GM18502 (cell line): ENCODE measurements around the gene HEPHL1.

ENCODE experiments used
- ATAC-seq: cut with Tn5 transposase; IDR thresholded peaks from one replicate; pipeline ENCODE4 v1.9.1; 2021; ENCODE audit warnings: mild to moderate bottlenecking; ENCODE audit not compliant: unreplicated experiment, poor library complexity

HEPHL1 gene

DNA sequence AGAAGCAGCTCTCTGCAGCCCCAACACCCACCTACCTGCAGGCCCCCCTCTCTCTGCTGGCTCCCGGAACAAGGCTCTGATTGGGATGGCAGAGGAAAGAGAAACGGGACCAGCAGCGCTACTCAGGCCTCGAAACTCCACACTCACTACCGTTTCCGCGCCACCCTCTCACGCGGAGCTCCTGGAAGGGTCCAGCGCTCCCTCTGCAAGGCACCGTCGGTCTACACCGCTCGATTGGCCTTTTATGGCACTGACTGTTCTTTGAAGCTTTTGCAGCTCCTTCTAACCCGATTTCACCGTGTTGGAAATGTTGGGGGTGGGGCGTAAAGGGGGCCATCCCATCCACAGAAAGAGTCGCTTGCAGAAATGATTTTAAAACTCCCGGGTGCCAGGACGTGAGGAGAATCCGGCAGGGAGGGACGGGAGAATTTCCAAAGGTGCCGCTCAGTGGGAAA is 107.2 kb downstream of the HEPHL1 start:
- ATAC-seq, result peak; percentile 26

- ATAC-seq, result peak; percentile 91
These were observed 107.8 kb downstream of the HEPHL1 start, which contains the start of gene PANX1 for GRCh38 chr11:94128746-94129511. TSS of gene PANX1 (plus strand) at chr11:94128841. CDS start at chr11:94129313, 472 bp downstream.

- ATAC-seq, result no peak
These were observed 108.6 kb downstream of the HEPHL1 start for GRCh38 chr11:94129512-94130297.

DNA sequence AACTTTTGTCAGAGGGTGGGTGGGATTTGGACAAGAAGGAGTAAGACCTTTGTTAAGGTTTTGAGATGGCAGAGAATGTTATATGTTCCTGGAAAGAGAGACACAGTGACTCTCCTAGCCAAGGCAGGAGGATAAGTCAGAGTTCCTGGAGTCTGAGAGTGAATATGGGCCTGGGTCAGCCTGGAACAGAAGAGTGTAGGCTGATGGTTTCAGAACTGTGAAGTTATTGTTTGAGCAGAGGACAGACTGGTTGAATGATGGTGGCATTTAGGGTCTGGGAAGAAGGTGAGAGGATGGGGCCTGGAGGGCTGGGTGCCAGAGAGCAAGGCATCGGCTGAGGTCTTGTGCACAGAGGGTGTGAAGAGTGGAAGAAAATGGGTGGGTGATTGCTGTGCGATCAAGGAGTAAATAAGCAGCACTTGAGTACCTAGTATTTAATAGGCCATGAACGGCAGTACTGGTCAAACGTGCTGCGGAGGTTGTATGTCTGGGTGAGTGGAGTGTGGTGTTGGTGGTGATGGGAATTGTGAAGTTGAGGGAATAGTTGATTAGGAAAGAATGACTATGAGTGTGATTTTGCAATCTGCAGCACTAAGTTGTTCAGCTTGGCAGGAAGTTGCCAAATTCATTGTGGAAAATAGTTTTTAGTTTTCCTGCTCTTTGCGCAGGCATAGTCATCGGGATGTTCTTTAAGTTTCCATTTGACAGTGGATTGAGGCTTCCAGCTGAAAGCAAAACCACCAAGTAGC is 109.3 kb downstream of the HEPHL1 start:
- no peak for ATAC-seq

DNA sequence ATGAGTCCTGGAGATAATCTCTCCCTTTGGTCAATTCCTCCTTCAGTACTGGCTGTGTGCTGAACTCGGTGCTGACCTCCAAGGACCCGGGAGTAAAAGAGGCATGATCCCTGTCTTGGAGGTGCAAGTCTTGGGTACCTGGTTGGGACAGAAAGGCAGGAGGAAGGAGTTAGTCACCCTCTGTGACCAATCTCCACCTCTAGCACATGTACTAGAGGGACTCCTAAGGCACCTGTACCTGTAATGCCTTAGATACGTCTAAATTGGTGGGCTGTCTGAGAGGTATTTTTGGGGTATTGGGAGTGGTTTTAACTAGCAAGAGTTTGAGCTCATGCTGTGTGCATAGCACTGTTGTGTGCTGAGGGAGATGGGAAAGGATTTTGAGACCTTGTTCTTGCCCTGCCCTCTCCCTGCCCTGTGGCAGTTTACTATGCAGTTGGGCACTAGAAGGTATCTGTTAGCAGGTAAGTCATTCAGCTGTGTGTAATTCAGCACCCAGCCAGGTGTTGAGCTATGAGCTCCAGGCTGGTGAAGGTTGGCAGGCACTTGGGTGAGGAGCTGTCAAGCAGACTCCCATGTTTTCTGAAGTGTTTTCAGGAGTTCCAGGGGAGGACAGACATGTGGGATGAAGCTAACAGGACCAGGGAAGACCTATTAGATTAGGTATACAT is 110.0 kb downstream of the HEPHL1 start:
- no peak for ATAC-seq

- ATAC-seq, result no peak
These were observed 110.6 kb downstream of the HEPHL1 start for GRCh38 chr11:94131718-94132115.

DNA sequence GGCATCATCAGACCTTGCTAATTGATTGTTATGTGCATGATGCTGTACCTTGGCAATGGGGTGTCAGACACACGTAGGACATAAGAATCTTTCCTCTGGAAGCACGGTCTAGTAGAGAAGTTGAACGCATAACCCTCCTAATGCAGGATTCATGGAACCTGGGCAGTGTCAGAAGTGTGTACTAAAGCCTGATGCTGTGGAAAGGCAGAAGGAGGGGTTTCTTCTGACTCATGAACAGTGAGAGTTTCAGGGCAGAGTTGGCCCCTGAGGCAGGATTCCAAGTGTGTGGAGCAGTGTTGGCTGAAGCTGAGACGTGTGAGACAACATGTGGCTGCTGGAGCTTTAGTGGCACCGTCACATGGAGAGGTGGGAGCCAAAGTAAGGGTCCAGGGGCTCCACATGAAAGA is 111.0 kb downstream of the HEPHL1 start:
- no peak for ATAC-seq

DNA sequence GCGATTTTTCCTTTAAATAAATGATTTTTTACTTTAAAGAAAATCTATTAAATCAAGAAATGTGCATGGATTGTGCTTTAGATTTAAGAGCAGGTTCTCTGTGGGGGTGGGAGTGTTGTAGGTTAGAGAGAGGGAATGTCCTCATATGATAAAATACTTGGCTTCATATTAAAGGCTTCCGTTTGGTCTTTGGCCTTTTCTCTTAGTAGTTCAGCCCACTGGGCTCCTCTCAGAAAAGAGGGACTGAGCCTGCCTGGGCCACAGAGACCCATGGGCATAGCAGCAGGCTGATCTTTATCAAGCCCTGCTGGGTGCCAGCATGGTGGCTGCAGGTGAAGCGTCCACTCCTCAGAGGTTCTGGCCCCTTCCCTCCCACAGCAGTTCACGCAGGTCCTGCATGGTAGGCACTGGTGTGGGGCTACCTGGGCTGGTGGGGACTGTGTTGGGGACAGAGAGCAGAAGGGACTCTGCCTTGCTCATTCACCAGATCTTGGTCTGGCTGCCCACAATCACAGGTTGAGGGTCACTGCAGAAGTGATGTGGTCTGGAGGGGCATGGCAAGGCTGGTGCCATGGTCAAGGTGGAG is 111.8 kb downstream of the HEPHL1 start:
- ATAC-seq, result no peak

GRCh38 chr11:94133752-94134151 is 112.6 kb downstream of the HEPHL1 start:
- no peak for ATAC-seq

- peak; percentile 68 for ATAC-seq
These were observed 113.7 kb downstream of the HEPHL1 start for GRCh38 chr11:94134651-94135512.

GRCh38 chr11:94139416-94139815 is 118.3 kb downstream of the HEPHL1 start:
- ATAC-seq, result no peak

- ATAC-seq, result no peak
These were observed 119.1 kb downstream of the HEPHL1 start for GRCh38 chr11:94140154-94140655.

DNA sequence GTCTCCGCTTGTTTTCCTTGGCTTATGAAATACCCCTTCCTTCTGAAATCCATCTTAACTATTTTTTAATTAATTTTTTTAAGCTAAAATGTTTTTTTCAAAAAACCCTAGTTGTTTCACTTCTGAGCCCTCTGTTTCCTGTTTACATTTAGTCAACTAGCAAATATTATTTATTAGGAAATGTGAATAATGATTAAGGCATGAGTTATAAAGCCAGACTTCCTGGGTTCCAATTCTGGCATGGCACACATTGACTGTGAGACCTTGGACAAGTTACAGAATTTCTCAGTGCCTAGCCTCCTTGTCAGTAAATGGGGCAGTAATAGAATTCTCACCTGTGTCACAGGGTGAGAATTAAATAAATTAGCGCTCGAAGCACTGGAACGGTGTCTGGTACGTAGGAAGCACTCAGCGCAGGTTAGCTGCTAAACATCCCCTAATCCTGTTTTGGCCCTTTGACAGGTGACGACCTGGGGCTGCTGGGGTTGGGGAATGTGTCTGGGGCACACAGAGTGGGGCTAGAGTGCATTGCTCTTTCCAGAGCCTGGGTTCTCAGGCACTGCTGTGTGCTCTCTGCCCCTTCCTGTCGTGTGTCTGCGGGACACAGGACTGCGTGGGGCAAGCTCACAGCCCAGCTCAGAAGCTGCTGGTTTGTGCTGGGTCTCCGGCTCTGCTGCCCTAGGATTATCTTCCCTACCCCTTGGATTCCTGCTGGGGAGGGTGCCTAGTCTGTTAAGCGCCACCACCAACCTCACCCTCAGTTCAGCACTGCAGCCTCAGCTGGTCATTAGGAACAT is 120.6 kb downstream of the HEPHL1 start:
- ATAC-seq, result no peak

DNA sequence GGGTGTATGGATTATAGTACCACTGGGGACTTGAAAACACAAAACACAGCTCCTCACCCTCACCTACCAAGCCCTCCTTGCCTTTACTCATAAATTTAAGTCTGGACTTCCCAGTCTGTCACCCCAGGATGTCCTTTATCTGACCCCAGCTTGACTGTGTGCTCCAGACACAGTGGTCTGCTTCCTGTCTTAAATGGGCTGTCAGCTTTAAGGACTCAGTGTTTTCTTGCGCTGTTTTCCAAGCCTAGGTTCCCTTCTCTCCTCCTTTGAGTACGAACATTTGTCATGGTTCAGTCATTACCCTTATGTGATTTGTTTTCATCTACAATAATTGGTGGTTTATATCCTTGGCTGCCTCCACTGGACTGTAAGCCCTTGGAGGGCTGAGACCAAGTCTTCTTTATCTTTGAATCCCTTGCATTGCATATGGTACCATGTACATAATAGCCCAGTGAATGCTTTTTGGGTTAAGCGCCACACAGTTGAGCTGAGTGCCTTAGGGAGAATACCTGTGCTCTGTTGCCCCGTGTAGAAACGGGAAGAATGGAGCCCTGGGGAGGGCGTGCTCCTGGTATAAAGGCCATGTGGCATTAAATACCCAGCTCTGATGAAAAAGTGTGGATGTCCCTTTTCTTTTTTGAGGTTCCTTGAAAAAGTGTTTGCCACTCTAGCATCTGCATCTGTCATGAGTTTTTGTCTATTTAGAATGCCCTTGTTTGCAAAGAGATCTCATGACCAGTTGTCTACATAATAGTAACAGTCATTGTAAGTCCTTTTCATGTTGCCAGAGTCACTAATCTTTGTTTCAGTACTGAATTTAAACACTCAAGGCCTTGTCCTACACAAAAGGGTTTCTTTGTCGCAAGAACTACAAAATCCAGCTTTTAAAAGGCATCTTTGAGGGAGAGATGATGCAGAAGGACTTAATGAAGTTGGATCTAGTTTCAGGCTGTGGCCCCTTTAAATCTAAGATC is 121.4 kb downstream of the HEPHL1 start:
- no peak for ATAC-seq

DNA sequence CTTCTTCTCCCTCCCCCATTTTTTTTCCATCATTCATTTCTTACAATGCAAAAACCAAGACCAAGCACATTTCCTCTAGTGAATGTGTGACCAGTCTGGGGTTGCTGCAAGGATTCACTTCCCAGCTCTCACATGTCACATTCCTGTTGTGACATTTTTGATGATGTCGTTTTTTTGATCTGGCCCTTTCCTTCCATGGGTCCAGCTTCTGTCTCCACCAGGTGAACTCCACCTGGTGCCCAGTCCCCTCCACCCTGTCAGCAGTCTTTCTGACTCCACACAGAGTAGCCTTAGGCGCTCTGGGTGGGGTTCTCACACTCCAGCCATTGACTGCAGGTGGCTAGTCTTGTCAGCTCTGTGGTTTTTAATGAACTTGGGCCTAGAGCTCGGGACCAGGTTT is 123.1 kb downstream of the HEPHL1 start:
- ATAC-seq, result no peak

GRCh38 chr11:94144664-94145063 is 123.5 kb downstream of the HEPHL1 start:
- ATAC-seq, result no peak

- ATAC-seq, result no peak
These were observed 124.3 kb downstream of the HEPHL1 start for GRCh38 chr11:94145431-94145830.
